SJSA1 (cell line): ENCODE measurements around the gene RPP14. TPM values are rescaled to one million over a fixed set of nuclear protein-coding genes. Genes with fewer than 3 reads are reported as not detected.

Source experiments
- DNase-seq, 2 experiments: peaks; one replicate each; pipeline ENCODE4 v3.0.0-alpha.2; 2015 to 2020; ENCODE audit warnings: low spot score in 2 of 2, low read depth in 1 of 2
- H3K27ac ChIP-seq: fragments of 250-450 bp; sonication (Bioruptor Pico); 2 replicates; pipeline ENCODE4 v1.5.1; 2020; ENCODE audit warnings: mild to moderate bottlenecking, moderate library complexity
- H3K27me3 ChIP-seq: fragments of 250-450 bp; sonication (Bioruptor Pico); replicated peaks from 2 replicates; pipeline ENCODE4 v1.5.1; 2020; ENCODE audit warnings: mild to moderate bottlenecking, moderate library complexity
- H3K36me3 ChIP-seq: fragments of 250-450 bp; sonication (Bioruptor Pico); 2 replicates; pipeline ENCODE4 v1.5.1; 2020; ENCODE audit warnings: mild to moderate bottlenecking
- H3K4me1 ChIP-seq: fragments of 250-450 bp; sonication (Bioruptor Pico); replicated peaks from 2 replicates; pipeline ENCODE4 v1.6.1; 2021; ENCODE audit warnings: mild to moderate bottlenecking
- H3K4me3 ChIP-seq: fragments of 250-450 bp; sonication (Bioruptor Pico); 2 replicates; pipeline ENCODE4 v1.5.1; 2020; ENCODE audit warnings: mild to moderate bottlenecking
- H3K9me3 ChIP-seq: fragments of 250-450 bp; sonication (Bioruptor Pico); replicated peaks from 2 replicates; pipeline ENCODE4 v1.5.1; 2020; ENCODE audit warnings: mild to moderate bottlenecking
- total RNA-seq: library from RNA; depleted of rRNA; stranded (reverse); fragments of >200 nt; shearing (Covaris generic); gene quantifications from 2 replicates; pipeline ENCODE4 v1.2.3, GENCODE V29; 2014

The RPP14 gene
- total RNA-seq, 1 experiment from 2014 or later = 14.9 TPM

DNA sequence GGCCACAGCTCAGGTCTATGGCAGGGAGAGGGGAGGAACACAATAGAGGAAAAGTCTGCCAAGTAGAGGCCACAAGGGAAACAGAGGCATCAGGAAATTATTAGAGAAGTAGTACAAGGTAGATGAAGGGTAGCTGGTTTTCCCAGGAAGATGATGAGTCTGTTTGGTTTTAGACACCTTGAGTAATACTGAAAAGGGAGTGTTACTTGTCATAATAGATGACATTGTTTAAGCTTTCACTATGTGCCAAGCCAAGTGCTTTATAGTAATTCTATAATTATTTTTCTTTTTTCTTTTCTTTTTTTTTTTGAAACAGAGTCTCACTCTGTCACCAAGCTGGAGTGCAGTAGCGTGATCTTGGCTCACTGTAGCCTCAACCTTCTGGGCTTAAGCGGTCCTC is 40.3 kb downstream of the RPP14 start:
- Histone ChIP-seq H3K4me1 (peaks cover under 1% of the 10 kb centered on the region), H3K9me3 (no peaks in the 10 kb centered on the region), H3K36me3 (no peaks in the 10 kb centered on the region), H3K4me3 (no peak overlapping the region), H3K27me3 (no peaks in the 10 kb centered on the region), H3K27ac (no peak overlapping the region)
- no peak for DNase-seq

DNA sequence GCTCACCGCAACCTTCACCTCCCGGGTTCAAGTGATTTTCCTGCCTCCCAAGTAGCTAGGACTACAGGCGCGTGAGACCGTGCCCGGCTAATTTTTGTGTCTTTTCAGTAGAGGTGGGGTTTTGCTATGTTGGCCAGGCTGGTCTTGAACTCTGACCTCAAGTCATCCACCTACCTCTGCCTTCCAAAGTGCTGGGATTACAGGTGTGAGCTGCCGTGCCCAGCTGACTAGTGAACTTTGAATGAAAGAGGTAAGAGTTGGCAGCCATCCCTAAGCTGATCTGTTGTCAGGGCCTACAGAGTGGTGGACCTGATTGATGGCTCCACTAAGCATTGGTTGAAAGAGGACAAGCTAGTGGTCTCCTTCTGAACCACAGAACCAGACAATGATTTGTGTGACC is 41.9 kb downstream of the RPP14 start:
- no peaks in the 10 kb centered on the region for H3K36me3 ChIP-seq
- H3K4me1 ChIP-seq = no peaks in the 10 kb centered on the region
- H3K27ac ChIP-seq = no peak overlapping the region
- H3K4me3 ChIP-seq = no peak overlapping the region
- no peaks in the 10 kb centered on the region for H3K27me3 ChIP-seq
- H3K9me3 ChIP-seq = no peaks in the 10 kb centered on the region
- no peak for DNase-seq

- Histone ChIP-seq H3K4me3 (no peak overlapping the region), H3K27ac (no peak overlapping the region), H3K9me3 (no peaks in the 10 kb centered on the region), H3K36me3 (no peaks in the 10 kb centered on the region), H3K4me1 (no peaks in the 10 kb centered on the region), H3K27me3 (no peaks in the 10 kb centered on the region)
- DNase-seq = no peak
Measured at GRCh38 chr3:58349792-58350626, 44.0 kb downstream of the RPP14 start.

DNA sequence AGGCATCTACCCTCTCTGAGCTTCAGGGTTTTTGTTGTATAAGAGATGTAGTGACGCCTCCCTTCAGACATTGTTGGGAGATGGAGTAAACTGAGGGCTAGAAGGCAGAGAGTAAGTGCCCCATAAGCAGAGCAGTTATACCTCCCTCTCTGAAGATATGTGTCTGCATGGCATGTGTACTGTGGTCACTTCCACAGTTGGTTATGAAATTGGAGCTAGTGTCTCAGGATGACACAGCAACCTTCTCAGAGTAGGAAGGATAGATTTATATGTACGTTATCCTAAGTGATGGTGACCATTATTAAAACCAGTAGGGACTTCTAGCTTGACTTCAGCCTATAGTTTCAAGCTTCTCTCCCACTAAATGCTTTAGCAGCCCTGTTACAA is 44.6 kb downstream of the RPP14 start:
- Histone ChIP-seq H3K36me3 (no peaks in the 10 kb centered on the region), H3K27me3 (no peaks in the 10 kb centered on the region), H3K4me3 (no peak overlapping the region), H3K9me3 (no peaks in the 10 kb centered on the region), H3K4me1 (no peaks in the 10 kb centered on the region), H3K27ac (no peak overlapping the region)
- no peak for DNase-seq

DNA sequence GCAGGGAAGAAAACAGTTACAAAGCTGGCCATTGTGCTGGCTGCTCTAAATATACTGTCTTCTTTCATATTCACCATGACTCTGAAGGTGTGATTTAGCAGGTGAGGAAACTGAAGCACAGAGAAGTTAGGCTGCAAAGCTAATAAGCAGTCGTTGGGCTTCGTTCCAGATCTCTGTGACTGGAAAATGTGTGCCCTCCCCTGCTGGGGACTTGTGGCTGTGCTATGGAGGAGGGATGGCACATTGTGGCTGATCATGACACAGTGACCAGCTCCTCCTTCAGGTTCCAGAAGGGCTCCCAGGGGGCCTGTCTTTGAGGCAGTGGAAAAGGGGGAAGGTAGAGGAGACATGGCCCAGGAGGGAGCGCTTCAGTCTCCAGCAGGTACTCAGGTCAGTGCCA is 45.9 kb downstream of the RPP14 start:
- Histone ChIP-seq H3K27ac (no peak overlapping the region), H3K9me3 (no peaks in the 10 kb centered on the region), H3K4me3 (no peak overlapping the region), H3K36me3 (no peaks in the 10 kb centered on the region), H3K27me3 (no peaks in the 10 kb centered on the region), H3K4me1 (no peaks in the 10 kb centered on the region)
- DNase-seq = no peak

- no peaks in the 10 kb centered on the region for H3K4me1 ChIP-seq
- no peaks in the 10 kb centered on the region for H3K27me3 ChIP-seq
- H3K36me3 ChIP-seq = no peaks in the 10 kb centered on the region
- no peaks in the 10 kb centered on the region for H3K9me3 ChIP-seq
- H3K27ac ChIP-seq = no peak overlapping the region
- H3K4me3 ChIP-seq = no peak overlapping the region
- DNase-seq = no peak
Measured at GRCh38 chr3:58352626-58353025, 46.6 kb downstream of the RPP14 start.

DNA sequence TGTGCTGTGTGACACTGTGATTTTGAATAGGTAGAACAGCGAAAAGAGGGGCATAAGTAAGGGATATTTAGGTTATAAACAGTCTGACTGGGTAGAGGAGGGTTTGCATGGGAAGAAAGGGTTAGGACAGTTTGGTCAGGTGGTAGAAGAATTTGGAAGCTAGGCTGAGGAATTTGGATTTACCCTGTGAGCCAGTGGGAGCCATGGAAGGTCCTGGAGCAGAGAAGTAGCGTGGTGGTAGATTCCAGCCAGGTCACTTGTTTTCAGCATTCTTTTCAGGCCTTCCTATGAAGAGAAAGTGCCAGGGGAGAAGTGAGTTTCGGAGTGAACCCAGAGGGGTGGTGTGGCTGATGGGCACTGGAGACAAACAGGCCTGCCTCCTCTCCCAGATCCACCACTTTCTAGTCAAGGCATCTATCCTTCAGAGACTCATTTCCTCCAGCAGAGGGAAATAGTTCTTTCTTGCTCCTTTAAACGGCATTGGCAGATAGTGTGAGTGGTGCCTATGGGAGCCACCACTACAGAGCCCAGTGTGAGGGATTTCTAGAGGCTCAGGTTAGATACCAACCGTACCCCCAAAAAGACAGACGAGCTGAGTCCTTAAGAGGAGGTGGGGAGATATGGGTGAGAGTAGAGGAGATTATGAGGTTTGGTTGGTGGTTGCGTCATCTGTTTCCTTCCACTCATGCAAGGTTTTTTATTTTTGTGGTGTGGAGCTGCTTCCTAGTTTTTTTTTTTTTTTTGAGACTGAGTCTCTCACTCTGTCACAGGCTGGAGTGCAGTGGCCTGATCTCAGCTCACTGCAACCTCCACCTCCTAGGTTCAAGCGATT is 47.9 kb downstream of the RPP14 start:
- H3K27ac ChIP-seq = no peak overlapping the region
- no peaks in the 10 kb centered on the region for H3K27me3 ChIP-seq
- no peak for DNase-seq
- H3K4me3 ChIP-seq = no peak overlapping the region
- no peaks in the 10 kb centered on the region for H3K36me3 ChIP-seq
- H3K4me1 ChIP-seq = peaks cover 7% of the 10 kb centered on the region
- no peaks in the 10 kb centered on the region for H3K9me3 ChIP-seq

GRCh38 chr3:58355179-58355578 is 49.1 kb downstream of the RPP14 start:
- Histone ChIP-seq H3K27me3 (no peaks in the 10 kb centered on the region), H3K4me1 (peaks cover 11% of the 10 kb centered on the region), H3K27ac (no peak overlapping the region), H3K4me3 (no peak overlapping the region), H3K9me3 (no peaks in the 10 kb centered on the region), H3K36me3 (no peaks in the 10 kb centered on the region)
- DNase-seq = no peak

DNA sequence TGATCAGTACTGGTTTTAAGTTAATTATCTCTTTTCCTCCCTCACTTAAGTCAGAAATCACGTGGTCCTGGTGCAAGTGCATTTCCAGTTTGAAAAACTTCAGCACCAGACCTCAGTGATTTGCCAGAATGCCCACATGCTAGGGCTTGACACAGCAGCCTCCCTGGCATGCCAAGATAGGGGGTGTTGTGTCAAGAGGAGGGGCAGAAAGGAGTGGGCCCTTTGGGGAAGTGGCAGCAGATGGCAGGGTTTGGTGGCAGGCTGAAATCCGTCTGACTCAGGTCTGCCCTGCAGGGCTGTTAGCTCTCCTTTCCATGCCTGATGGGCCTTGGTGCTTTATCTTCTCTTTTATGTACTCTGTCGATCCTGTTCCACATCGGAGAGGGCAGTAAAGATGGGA is 50.0 kb downstream of the RPP14 start:
- no peaks in the 10 kb centered on the region for H3K36me3 ChIP-seq
- H3K27me3 ChIP-seq = no peaks in the 10 kb centered on the region
- peaks cover 11% of the 10 kb centered on the region for H3K4me1 ChIP-seq
- no peak for DNase-seq
- no peak overlapping the region for H3K4me3 ChIP-seq
- no peaks in the 10 kb centered on the region for H3K9me3 ChIP-seq
- no peak overlapping the region for H3K27ac ChIP-seq

- no peaks in the 10 kb centered on the region for H3K27me3 ChIP-seq
- H3K36me3 ChIP-seq = no peaks in the 10 kb centered on the region
- H3K9me3 ChIP-seq = no peaks in the 10 kb centered on the region
- peaks cover 11% of the 10 kb centered on the region for H3K4me1 ChIP-seq
- H3K27ac ChIP-seq = no peak overlapping the region
- DNase-seq = no peak
- no peak overlapping the region for H3K4me3 ChIP-seq
Measured at GRCh38 chr3:58357402-58357801, 51.4 kb downstream of the RPP14 start.

- peaks cover 11% of the 10 kb centered on the region for H3K4me1 ChIP-seq
- H3K27ac ChIP-seq = no peak overlapping the region
- H3K4me3 ChIP-seq = no peak overlapping the region
- no peaks in the 10 kb centered on the region for H3K36me3 ChIP-seq
- no peaks in the 10 kb centered on the region for H3K9me3 ChIP-seq
- DNase-seq = no peak
- H3K27me3 ChIP-seq = no peaks in the 10 kb centered on the region
Measured at GRCh38 chr3:58358092-58358491, 52.0 kb downstream of the RPP14 start.

GRCh38 chr3:58358808-58359207 is 52.8 kb downstream of the RPP14 start:
- Histone ChIP-seq H3K4me3 (no peak overlapping the region), H3K36me3 (no peaks in the 10 kb centered on the region), H3K9me3 (no peaks in the 10 kb centered on the region), H3K27me3 (no peaks in the 10 kb centered on the region), H3K27ac (no peak overlapping the region), H3K4me1 (peaks cover 11% of the 10 kb centered on the region)
- DNase-seq = peak in 1 of 2 experiments; percentile 54

DNA sequence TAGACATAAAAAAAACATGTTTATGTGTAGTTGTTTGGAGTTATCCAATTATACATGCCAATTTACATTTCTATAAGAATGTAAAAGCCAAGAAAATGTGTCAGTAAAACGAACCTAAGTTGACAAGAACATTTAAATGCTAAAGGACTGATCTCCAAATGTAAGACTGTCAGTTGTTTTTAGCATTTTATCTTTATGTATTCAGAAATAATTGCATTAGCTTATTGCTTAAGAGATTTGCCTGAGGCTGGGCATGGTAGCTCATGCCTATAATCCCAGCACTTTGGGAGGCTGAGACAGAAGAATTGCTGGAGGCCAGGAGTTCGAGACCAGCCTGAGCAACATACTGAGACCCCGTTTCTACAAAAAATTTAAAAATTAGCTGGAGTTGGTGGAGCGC is 53.6 kb downstream of the RPP14 start:
- no peak overlapping the region for H3K27ac ChIP-seq
- no peaks in the 10 kb centered on the region for H3K27me3 ChIP-seq
- H3K36me3 ChIP-seq = no peaks in the 10 kb centered on the region
- no peak overlapping the region for H3K4me3 ChIP-seq
- DNase-seq = no peak
- H3K9me3 ChIP-seq = no peaks in the 10 kb centered on the region
- peaks cover 11% of the 10 kb centered on the region for H3K4me1 ChIP-seq

- no peak for DNase-seq
- H3K9me3 ChIP-seq = no peaks in the 10 kb centered on the region
- no peaks in the 10 kb centered on the region for H3K27me3 ChIP-seq
- no peak overlapping the region for H3K4me3 ChIP-seq
- no peaks in the 10 kb centered on the region for H3K36me3 ChIP-seq
- peaks cover 11% of the 10 kb centered on the region for H3K4me1 ChIP-seq
- H3K27ac ChIP-seq = no peak overlapping the region
Measured at GRCh38 chr3:58361866-58362265, 55.8 kb downstream of the RPP14 start.
